SU-DHL-6 (cell line): ENCODE measurements around the gene PTPN14.

Experiments
- EZH2phosphoT487 ChIP-seq: fragments of 200-600 bp; sonication (generic), shearing (Covaris generic); conservative IDR thresholded peaks from 2 replicates; pipeline ENCODE4 v1.6.1; 2018; ENCODE audit warnings: mild to moderate bottlenecking, antibody characterized with exemption, low read length, moderate library complexity, mixed read lengths
- TF ChIP-seq, protein P1 (sequence below): fragments of 200-600 bp; sonication (generic); IDR thresholded peaks from one replicate; pipeline ENCODE4 v1.5.1; 2017; ENCODE audit warnings: antibody characterized with exemption, mild to moderate bottlenecking, low read length, moderate library complexity; ENCODE audit not compliant: insufficient read depth, poor library complexity, severe bottlenecking

DNA sequence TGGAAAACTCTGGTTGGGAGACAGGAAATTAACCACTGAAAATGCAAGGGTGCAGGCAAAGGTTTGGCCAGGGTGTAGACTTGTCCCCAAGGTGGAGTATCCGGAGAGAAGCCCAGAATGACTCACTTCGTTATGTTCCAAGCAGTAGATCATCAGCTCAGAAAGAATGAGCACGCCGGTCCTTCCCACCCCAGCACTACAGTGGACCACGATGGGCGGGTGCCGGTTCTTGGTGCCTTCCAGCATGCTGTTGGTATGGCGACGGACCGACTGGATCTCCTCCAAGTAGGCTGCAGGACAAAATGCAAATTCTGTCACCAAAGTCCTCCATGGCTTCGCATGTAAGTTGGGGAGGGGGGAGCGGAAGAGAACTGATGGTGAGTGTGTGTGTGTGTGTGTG is 187.0 kb downstream of the PTPN14 start:
- TF ChIP-seq, protein P1, sequence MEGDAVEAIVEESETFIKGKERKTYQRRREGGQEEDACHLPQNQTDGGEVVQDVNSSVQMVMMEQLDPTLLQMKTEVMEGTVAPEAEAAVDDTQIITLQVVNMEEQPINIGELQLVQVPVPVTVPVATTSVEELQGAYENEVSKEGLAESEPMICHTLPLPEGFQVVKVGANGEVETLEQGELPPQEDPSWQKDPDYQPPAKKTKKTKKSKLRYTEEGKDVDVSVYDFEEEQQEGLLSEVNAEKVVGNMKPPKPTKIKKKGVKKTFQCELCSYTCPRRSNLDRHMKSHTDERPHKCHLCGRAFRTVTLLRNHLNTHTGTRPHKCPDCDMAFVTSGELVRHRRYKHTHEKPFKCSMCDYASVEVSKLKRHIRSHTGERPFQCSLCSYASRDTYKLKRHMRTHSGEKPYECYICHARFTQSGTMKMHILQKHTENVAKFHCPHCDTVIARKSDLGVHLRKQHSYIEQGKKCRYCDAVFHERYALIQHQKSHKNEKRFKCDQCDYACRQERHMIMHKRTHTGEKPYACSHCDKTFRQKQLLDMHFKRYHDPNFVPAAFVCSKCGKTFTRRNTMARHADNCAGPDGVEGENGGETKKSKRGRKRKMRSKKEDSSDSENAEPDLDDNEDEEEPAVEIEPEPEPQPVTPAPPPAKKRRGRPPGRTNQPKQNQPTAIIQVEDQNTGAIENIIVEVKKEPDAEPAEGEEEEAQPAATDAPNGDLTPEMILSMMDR: no peak
- no peak for TF ChIP-seq EZH2phosphoT487
